Dendritic cell treated with granulocyte-macrophage colony-stimulating factor and Interleukin-4, amounts not matched to agents 40 ng/mL and 50 ng/mL, for 4 days (primary cell): ENCODE results near the gene KPNA2.
"Not testable (repeated sequence)": the region's sequence is repeated elsewhere in the genome, so short reads cannot be mapped to it uniquely, and the experiment has no call there.

Source experiments
- H3K27ac Mint-ChIP-seq: one replicate; pipeline ENCODE4 v1.8.0; 2022; ENCODE audit warnings: mild to moderate bottlenecking, mixed read lengths
- H3K27me3 Mint-ChIP-seq: one replicate; pipeline ENCODE4 v1.8.0; 2022; ENCODE audit warnings: mild to moderate bottlenecking, mixed read lengths
- H3K36me3 Mint-ChIP-seq: one replicate; pipeline ENCODE4 v1.8.0; 2022; ENCODE audit warnings: low read depth, mixed read lengths
- H3K4me1 Mint-ChIP-seq: one replicate; pipeline ENCODE4 v1.8.0; 2022; ENCODE audit warnings: low read depth, mixed read lengths
- H3K4me3 Mint-ChIP-seq: one replicate; pipeline ENCODE4 v1.8.0; 2022; ENCODE audit warnings: mild to moderate bottlenecking, moderate library complexity, mixed read lengths
- H3K9me3 Mint-ChIP-seq: one replicate; pipeline ENCODE4 v1.8.0; 2022; ENCODE audit warnings: mixed read lengths
- intact Hi-C: fragments of 100-400 bp; cut with micrococcal nuclease; formaldehyde crosslinking; loops from one replicate; pipeline ENCODE4 v1.15.0; 2022

The KPNA2 gene

DNA sequence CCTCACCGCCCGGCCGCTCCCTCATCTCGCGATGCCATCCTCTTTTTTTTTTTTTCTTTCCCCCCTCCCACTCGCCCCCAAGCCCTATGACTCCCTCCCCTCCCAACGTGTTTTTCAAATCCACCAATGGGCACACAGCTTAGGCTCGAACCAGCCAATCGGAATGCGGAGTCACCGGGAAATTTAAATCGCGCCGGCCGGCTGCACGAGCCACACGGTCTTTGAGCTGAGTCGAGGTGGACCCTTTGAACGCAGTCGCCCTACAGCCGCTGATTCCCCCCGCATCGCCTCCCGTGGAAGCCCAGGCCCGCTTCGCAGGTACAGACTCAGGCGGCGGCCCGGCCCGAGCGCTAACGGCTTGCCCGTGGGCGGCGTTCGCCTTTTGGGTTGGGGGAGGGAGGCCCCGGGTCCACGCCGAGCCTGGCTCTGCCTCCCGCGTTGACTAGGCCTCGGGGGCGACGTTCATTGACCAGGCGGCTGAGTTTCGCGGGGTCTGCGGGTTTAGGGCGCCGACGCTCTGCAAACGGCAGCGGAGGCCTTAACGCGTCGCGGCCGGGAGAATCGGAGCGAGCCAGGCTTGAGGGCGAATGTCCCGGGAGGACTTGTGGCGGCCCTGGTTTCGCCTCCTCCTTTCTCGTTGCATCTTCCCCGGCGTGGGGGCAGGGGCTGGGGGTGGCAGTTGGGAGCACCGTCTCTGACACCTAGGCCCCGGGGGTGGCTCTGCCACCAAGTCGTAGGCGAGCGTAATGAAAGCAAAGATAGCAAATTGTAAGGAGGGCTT is at the start of gene KPNA2:
KPNA2 (plus strand) TSS at position 213 of the 781 bp plus-strand sequence. CDS start 1,398 bp downstream, outside the sequence.
- Mint-ChIP-seq H3K4me1 (peaks cover 16% of the 10 kb centered on the region), H3K4me3 (peak within 1 kb of the TSS; percentile 93), H3K9me3 (no peaks in the 10 kb centered on the region), H3K27me3 (no peaks in the 10 kb centered on the region), H3K36me3 (peaks cover 39% of the 10 kb centered on the region), H3K27ac (peak within 1 kb of the TSS; percentile 87)
- intact Hi-C loops, result loop anchor here (2.0 to 10.0 kb wide), 2 partner anchors 15 to 429 kb away; no protein-coding TSS in a partner anchor

DNA sequence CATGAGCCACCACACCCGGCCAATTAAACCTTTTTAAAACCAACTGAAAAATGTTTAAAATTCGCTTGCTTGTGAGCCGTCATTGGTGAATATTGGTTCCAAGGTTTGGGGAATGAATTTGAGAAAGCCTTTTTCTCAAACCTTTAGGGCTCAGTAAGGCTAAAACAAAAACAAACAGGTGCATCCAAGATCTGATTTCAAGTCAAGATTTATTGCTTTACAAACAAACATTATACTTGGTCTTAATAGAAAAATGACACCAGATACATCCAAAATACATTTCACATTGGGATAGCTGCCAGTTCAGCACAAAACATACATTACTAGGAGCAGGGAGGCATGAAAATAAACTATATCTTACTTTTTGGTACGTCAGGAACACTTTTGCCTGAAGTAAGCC is 44.6 kb upstream of the KPNA2 start:
- H3K27ac Mint-ChIP-seq, result no peak overlapping the region
- H3K9me3 Mint-ChIP-seq, result no peaks in the 10 kb centered on the region
- H3K4me3 Mint-ChIP-seq, result no peak overlapping the region
- H3K36me3 Mint-ChIP-seq, result peaks cover 31% of the 10 kb centered on the region
- H3K27me3 Mint-ChIP-seq, result peaks cover 13% of the 10 kb centered on the region
- peaks cover 25% of the 10 kb centered on the region for H3K4me1 Mint-ChIP-seq
- intact Hi-C loops, result no loop called here

GRCh38 chr17:67992548-67993152 is 42.9 kb upstream of the KPNA2 start:
- Mint-ChIP-seq H3K4me3 (peak overlapping the region; percentile 88), H3K9me3 (no peaks in the 10 kb centered on the region), H3K4me1 (peaks cover 36% of the 10 kb centered on the region), H3K27me3 (peaks cover 23% of the 10 kb centered on the region), H3K36me3 (peaks cover 35% of the 10 kb centered on the region), H3K27ac (peak overlapping the region; percentile 89)
- intact Hi-C loops, result loop anchor here (2.0 kb wide), 1 partner anchor 18 kb away; no protein-coding TSS in a partner anchor

GRCh38 chr17:67993153-67993997 is 42.2 kb upstream of the KPNA2 start:
- Mint-ChIP-seq H3K9me3 (no peaks in the 10 kb centered on the region), H3K4me3 (peak overlapping the region; percentile 88), H3K36me3 (peaks cover 35% of the 10 kb centered on the region), H3K27me3 (peaks cover 28% of the 10 kb centered on the region), H3K27ac (peak overlapping the region; percentile 89), H3K4me1 (peaks cover 38% of the 10 kb centered on the region)
- intact Hi-C loops, result loop anchor here (2.0 kb wide), 1 partner anchor 17 kb away; no protein-coding TSS in a partner anchor

GRCh38 chr17:67993998-67994361 is 41.6 kb upstream of the KPNA2 start:
- Mint-ChIP-seq H3K27me3 (peaks cover 34% of the 10 kb centered on the region), H3K9me3 (no peaks in the 10 kb centered on the region), H3K4me1 (peaks cover 42% of the 10 kb centered on the region), H3K4me3 (peak overlapping the region; percentile 82), H3K36me3 (peaks cover 35% of the 10 kb centered on the region), H3K27ac (peak overlapping the region; percentile 89)
- intact Hi-C loops, result loop anchor here (2.0 kb wide), 1 partner anchor 17 kb away; no protein-coding TSS in a partner anchor

GRCh38 chr17:67994817-67995569 is 40.5 kb upstream of the KPNA2 start:
- intact Hi-C loops, result no loop called here
- peaks cover 42% of the 10 kb centered on the region for H3K4me1 Mint-ChIP-seq
- peak overlapping the region; percentile 84 for H3K4me3 Mint-ChIP-seq
- peaks cover 35% of the 10 kb centered on the region for H3K36me3 Mint-ChIP-seq
- peak overlapping the region; percentile 89 for H3K27ac Mint-ChIP-seq
- no peaks in the 10 kb centered on the region for H3K9me3 Mint-ChIP-seq
- H3K27me3 Mint-ChIP-seq, result peaks cover 39% of the 10 kb centered on the region

- intact Hi-C loops, result no loop called here
- no peaks in the 10 kb centered on the region for H3K9me3 Mint-ChIP-seq
- H3K4me1 Mint-ChIP-seq, result peaks cover 42% of the 10 kb centered on the region
- H3K4me3 Mint-ChIP-seq, result peak overlapping the region; percentile 84
- peaks cover 35% of the 10 kb centered on the region for H3K36me3 Mint-ChIP-seq
- H3K27me3 Mint-ChIP-seq, result peaks cover 39% of the 10 kb centered on the region
- peak overlapping the region; percentile 89 for H3K27ac Mint-ChIP-seq
Observed at GRCh38 chr17:67995570-67996263, 39.8 kb upstream of the KPNA2 start.

DNA sequence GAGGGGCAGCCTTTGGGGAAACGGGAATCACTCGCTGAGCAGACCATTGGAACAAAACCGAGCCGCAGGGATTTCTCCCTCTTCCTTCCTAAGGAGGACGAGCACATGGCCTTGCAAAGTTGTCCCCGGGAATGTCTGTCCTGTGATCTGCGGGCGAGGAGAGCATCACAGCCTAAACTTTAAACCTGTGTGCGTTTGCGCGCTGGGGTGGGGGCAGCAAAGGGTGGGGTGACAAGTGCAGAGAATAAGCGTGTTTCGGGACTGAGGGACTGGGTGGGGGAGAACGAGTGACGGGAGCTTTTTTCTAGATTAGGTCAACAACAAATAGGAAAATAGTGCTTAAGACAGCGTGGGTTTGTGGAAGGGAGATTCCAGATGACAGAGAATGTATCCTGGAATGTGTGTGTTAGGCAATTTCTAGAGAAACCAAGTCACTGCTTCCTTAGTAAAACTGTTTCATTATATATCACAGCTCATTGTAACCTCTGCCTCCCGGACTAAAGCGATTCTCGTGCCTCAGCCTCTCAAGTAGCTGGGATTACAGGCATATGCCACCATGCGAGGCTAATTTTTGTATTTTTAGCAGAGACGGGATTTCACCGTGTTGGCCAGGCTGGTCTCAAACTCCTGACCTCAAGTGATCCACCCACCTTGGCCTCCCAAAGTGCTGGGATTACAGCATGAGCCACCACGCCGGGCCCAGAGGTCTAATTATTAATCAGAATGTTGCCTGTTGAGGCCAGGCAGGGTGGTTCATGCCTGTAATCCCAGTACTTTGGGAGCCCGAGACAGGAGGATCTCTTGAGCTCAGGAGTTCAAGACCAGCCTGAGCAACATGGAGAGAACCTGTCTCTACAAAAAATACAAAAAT is 39.0 kb upstream of the KPNA2 start, which contains the start of gene C17orf58:
C17orf58 (minus strand) TSS at position 169 of the 871 bp plus-strand sequence. CDS start 271 bp downstream, outside the sequence.
- Mint-ChIP-seq H3K27ac (peak within 1 kb of the TSS; percentile 89), H3K36me3 (peaks cover 34% of the 10 kb centered on the region), H3K27me3 (peaks cover 39% of the 10 kb centered on the region), H3K4me3 (peak within 1 kb of the TSS; percentile 84), H3K4me1 (peaks cover 42% of the 10 kb centered on the region)
- H3K9me3 Mint-ChIP-seq, intact Hi-C loops: not testable (repeated sequence)

DNA sequence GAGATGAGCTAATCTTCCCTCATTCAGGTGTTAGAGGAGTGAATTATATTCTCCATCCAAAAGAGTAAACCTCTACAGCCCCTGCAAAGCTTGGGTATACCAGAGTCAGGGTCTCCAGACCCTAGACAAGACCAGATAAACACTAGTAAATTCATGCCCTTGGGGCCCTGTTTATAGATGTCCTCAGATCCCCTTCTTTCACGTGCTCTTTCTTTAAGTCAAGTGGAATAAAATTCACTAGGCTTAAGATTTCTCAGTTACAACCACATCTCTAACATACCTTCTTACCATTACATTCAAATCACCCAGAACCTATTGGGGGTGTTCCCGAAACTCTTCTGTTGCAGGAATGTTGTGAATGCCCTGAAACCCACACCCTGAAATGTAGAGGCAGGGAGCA is 37.1 kb upstream of the KPNA2 start:
- H3K27ac Mint-ChIP-seq, result peak overlapping the region; percentile 42
- no peak overlapping the region for H3K4me3 Mint-ChIP-seq
- no peaks in the 10 kb centered on the region for H3K9me3 Mint-ChIP-seq
- peaks cover 37% of the 10 kb centered on the region for H3K4me1 Mint-ChIP-seq
- intact Hi-C loops, result no loop called here
- H3K36me3 Mint-ChIP-seq, result peaks cover 22% of the 10 kb centered on the region
- H3K27me3 Mint-ChIP-seq, result peaks cover 39% of the 10 kb centered on the region

DNA sequence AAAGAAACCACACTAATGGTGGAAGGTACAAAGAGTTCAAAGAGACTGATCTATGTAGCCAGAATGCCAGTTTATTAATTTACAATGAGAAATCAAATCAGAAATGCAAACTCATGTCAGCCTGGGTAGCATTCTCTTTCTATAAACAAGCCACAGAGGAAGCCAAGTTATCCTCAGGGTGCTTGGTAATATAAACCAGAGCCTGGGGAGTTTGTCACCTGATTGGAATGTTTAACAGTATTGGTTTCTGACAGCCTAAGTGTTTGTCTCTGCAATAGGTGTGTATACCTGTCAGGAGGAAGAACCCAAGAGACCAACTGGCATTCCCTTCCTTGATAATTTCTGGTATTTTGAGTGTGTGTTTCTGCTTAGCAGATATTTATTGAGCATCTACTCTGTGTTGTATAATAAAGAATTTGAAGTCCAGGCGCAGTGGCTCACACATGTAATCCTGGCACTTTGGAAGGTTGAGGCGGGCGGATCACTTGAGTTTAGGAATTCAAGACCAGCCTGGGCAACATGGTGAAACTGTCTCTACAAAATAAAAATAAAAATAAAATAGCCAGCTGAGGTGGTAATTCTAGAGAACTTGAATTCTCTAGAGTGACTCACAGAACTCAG is 36.1 kb upstream of the KPNA2 start:
- H3K27ac Mint-ChIP-seq, result peak overlapping the region; percentile 42
- peaks cover 15% of the 10 kb centered on the region for H3K36me3 Mint-ChIP-seq
- peaks cover 30% of the 10 kb centered on the region for H3K4me1 Mint-ChIP-seq
- peaks cover 36% of the 10 kb centered on the region for H3K27me3 Mint-ChIP-seq
- H3K4me3 Mint-ChIP-seq, result no peak overlapping the region
- H3K9me3 Mint-ChIP-seq, result no peaks in the 10 kb centered on the region
- intact Hi-C loops, result no loop called here

DNA sequence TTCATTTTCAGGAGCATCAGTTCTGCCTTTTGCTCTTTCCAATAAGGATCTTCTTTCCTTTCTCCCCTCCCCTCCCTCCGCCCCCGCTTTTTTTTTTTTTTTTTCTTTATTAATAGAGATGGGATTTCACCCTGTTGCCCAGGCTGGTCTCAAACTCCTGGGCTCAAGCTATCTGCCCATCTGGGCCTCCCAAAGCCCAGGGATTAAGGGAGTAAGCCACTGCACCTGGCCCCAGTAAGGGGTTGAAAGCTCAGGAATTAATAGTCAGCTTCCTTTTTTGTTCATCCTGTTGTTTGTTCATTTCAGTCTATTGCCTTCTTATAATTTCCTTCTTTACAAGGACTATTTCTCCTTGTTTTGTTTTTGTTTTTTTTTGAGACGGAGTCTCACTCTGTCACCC is 31.3 kb upstream of the KPNA2 start:
- Mint-ChIP-seq H3K36me3 (no peaks in the 10 kb centered on the region), H3K27me3 (peaks cover 2% of the 10 kb centered on the region), H3K4me1 (no peaks in the 10 kb centered on the region), H3K27ac (no peak overlapping the region), H3K4me3 (no peak overlapping the region), H3K9me3 (no peaks in the 10 kb centered on the region)
- intact Hi-C loops, result no loop called here

DNA sequence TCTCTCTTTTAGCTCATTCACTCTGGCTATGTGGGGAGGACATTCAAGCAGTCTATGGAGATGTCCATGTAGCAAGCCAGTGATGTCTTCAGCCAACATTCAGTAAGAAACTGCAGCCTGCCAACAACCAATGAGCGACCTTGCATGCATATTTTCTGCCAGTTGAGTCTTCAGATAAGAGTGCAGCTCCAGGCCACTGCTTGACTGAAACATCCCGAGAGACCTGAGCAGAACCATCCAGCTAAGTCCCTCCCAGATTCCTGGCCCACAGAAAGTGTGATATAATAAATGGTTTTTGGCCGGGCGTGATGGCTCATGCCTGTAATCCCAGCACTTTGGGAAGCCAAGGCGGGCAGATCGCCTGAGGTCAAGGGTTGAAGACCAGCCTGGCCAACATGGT is 28.7 kb upstream of the KPNA2 start:
- Mint-ChIP-seq H3K9me3 (no peaks in the 10 kb centered on the region), H3K36me3 (no peaks in the 10 kb centered on the region), H3K27ac (no peak overlapping the region), H3K4me3 (no peak overlapping the region), H3K27me3 (no peaks in the 10 kb centered on the region), H3K4me1 (peaks cover 5% of the 10 kb centered on the region)
- intact Hi-C loops, result no loop called here
